Stimulated activated CD4-positive, alpha-beta T cell treated with anti-CD3 and anti-CD28 coated beads, Interleukin-2, amount 100 ng/mL, for 48 hours (primary cell): ENCODE data around the gene ARHGAP26.

Source experiments
- DNase-seq, 2 donors: peaks; one replicate each; pipeline ENCODE4 v3.0.0-alpha.2; 2020

The ARHGAP26 gene

GRCh38 chr5:143220748-143221251 lies 450.6 kb downstream of the ARHGAP26 start:
- no peak for DNase-seq

DNA sequence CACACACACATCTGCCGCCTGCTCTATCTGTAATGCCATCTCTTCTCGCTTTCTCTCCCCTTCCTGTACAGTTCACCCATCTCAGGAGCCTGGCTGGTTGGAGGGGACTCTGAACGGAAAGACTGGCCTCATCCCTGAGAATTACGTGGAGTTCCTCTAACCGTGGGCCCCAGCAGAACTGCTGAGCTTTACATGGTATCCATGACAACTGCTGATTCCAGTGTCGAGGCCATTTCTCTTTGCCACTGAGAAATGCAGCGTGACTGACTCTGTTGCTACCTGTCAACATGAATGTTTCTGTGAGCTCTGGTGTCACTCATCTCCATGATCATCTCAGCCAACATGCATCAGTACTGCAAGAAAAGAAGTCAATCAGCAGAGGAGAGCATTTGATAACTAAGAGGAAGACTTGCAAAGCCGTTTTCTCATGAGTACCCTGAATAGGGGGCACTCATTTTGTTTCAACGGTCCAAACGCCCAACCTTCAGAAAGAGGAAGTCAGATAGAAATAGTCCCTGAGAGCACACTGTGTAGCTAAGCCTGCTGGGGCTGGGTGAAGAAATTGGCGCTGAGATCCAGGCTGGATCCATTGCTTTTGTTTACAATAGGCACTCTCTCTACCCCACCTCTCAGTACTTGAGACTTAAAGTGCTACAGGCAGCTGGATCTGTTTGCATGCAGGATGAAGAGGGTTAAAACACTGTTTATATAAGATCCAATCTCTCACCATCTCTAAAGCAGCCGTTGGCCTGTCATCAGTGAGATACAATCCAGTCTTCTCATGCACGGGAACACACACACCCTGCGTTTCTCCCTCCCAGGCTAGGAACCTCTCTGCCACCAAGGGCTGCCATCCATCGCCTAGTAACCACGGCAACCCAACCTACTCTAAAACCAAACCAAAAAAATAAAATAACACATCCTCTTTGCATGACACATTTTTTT lies 452.4 kb downstream of the ARHGAP26 start:
- DNase-seq: no peak

GRCh38 chr5:143224672-143225071 lies 454.5 kb downstream of the ARHGAP26 start:
- DNase-seq: no peak

- no peak for DNase-seq
Observed at GRCh38 chr5:143225511-143225910, 455.3 kb downstream of the ARHGAP26 start.

- DNase-seq: no peak
Observed at GRCh38 chr5:143226361-143226760, 456.2 kb downstream of the ARHGAP26 start.

- no peak for DNase-seq
Observed at GRCh38 chr5:143226872-143227271, 456.7 kb downstream of the ARHGAP26 start.

GRCh38 chr5:143227301-143227700 lies 457.1 kb downstream of the ARHGAP26 start:
- DNase-seq: no peak

- no peak for DNase-seq
Observed at GRCh38 chr5:143228597-143229293, 458.6 kb downstream of the ARHGAP26 start.

DNA sequence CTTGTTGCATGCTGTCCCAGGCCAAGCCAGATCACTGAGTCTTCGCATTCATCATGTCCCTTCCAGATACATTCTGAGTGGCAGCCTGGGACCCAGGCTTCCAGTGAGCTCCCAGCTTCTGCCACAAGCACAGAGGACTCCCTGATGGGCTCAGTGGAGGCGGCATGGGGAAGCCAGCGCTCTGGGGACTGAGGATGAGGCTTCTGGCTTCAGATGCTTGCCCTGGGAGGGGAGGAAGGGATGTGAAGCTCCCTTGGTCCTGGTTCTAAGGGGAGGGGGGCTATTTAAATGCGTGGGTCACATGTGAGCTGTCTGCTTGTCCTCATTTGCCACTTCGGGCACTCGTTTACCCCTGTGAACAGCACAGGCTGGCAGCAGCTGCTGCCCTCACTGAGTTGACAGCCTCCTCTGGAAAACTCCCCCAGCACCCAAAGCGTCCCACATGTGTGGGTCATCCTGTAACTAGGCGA lies 459.3 kb downstream of the ARHGAP26 start:
- no peak for DNase-seq

- DNase-seq: no peak
Observed at GRCh38 chr5:143229896-143230675, 459.9 kb downstream of the ARHGAP26 start.

DNA sequence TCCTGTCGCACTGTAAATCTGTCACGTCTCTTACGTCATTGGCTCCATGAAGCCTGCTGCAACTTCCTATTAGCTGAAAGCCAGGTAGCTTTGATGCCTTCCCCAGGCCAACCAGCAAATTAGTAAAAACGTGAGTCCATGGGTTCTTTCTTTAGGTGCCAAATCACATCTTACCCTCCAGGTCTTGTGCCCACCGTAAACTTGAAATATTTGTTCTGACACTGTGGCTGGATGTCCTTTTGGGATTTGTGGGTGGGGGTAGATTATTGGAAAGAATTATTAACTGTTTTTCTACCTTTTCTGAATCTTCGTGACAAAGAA lies 460.5 kb downstream of the ARHGAP26 start:
- DNase-seq: no peak

GRCh38 chr5:143231416-143231815 lies 461.2 kb downstream of the ARHGAP26 start:
- no peak for DNase-seq

DNA sequence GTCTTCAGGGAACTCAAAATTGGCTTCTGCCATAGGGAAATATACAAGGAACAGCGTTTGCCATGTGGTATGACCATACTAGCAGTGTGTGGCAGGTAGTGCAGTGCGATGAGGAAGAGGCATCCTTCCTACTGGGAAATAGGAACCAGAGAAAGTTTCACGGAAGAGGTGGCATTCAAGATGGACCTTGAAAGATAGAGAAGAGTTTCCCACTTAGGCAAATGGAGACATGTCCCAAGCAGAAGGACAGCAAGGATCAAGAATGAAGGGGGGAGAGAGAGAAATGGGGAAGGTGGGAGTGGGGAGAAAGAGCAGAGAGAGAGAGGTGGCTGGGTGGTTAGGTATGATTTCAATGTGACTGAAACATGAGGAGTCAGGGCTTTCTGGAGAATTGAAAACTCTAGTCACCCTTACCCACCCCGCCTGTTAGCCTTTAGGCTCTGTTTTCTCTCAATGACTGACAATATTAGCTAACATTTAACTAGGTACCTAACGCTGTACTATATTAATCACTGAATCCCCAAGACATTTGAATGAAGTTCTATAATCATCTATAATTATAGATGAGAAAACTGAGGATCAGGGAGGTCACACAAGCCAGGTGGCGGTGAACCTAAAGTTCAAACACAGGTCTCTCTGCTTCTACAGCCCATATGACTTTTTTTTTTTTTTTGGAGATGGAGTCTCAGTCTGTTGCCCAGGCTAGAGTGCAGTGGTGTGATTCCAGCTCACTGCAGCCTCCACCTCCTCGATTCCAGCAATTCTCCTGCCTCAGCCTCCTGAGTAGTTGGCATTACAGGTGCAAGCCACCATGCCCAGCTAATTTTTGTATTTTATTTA lies 462.0 kb downstream of the ARHGAP26 start:
- no peak for DNase-seq

DNA sequence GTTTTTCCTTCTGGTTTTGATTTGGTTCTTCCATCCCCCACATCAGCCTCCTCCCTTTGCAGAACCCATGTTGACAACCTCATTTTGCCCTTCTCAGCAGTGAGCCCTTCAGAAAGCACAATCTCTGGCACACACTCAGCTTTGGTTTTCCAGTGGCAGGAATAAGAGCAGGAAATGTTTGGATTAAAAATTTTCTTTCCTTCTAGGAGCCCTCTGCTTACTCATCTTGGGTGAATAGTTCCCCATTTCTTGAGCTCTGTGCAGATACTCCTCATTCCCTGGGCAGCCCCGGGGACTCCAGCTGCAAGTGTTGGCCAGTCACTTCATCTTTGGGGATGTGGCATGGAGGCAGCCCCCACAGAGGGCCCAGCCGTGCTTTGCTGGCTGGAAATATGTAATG lies 462.9 kb downstream of the ARHGAP26 start:
- DNase-seq: no peak

DNA sequence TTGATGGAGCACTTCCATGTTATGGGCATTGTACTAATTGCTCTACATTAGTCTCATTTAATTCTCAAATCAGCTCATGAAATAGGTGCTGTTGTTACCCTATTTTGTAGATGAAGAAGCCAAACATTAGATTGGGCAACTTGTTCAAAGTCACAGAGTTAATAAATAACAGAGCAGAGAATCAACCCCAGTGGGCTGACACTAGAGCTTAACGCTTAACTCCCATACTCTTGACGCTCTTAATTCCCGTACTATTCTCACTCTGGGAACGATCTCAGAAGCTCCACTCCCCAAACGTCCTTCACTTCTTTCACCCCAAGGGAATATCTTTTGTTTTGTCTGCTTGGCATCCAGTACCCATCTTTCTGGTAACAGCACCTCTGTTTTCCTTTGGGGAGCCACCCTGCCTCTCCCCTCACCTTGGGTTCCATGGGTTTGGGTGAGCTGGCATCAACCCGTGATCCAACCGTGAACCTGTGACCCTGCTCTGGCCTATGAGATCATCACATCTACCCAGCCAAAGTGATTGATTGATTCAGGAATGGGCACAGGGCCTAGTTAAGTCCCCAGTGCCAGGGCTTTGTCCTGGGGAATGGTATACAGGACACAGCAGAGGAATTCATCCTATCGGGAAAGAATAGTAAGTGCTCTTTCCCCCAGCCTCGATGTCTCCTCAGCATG lies 464.1 kb downstream of the ARHGAP26 start:
- DNase-seq: no peak

GRCh38 chr5:143235423-143235822 lies 465.2 kb downstream of the ARHGAP26 start:
- no peak for DNase-seq

- no peak for DNase-seq
Observed at GRCh38 chr5:143236682-143237081, 466.5 kb downstream of the ARHGAP26 start.

GRCh38 chr5:143237664-143238063 lies 467.5 kb downstream of the ARHGAP26 start:
- no peak for DNase-seq

DNA sequence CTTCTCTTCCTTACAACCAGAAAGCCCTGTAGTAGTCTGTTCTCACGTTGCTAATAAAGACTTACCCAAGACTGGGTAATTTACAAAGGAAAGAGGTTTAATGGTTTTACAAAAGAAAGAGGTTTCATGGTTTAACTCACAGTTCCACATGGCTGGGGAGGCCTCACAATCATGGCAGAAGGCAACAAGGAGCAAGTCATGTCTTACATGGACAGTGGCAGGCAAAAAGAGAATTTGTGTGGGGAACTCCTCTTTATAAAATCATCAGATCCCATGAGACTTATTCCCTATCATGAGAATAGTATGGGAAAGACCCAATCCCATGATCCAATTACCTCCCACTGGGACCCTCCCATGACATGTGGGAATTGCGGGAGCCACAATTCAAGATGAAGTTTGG lies 468.4 kb downstream of the ARHGAP26 start:
- no peak for DNase-seq

DNA sequence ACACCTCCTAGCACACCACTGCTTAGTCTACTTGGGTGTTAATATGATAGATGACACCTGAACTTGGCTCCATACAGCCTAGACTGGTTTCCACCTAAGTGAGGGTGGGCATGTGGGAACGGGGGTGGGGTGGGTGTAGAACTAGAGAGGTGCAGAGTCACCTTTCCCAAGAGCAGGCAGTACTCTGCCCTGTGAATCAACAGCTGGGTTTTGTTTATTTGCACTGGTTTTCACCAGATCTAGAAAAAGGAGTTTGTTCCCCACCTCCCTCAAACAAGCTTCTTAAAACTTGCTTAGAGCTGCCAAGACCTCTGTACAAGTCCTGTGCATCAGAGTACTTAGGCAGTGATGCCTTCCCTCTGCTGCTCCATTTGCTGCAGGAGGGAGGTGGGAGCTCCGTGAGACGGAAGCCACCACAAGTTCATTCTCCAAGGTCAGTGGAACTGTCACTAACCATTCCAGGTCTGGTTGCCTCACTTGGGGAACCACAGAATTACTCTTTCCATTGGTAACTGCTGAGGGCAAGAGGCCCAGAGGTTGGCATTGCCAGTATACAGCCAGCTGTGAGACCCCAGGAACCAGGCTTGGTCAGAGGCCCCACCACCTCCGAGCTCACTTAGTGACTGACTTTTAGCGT lies 469.8 kb downstream of the ARHGAP26 start:
- DNase-seq: no peak

- DNase-seq: no peak
Observed at GRCh38 chr5:143241892-143242291, 471.7 kb downstream of the ARHGAP26 start.
